Muscle layer of colon (tissue), 2 donors: ENCODE measurements around the gene IL17D.
"Not testable (repeated sequence)": the region's sequence is repeated elsewhere in the genome, so short reads cannot be mapped to it uniquely, and the experiment has no call there.

Experiments used
- H3K27ac ChIP-seq: one replicate; pipeline ENCODE4 v1.7.0; 2013; ENCODE audit warnings: low read depth, mild to moderate bottlenecking, low read length, moderate library complexity
- H3K27me3 ChIP-seq, 2 donors: one replicate each; pipeline ENCODE4 v1.7.0; 2013; ENCODE audit warnings: low read length in 2 of 2, mild to moderate bottlenecking in 2 of 2; ENCODE audit not compliant: insufficient read depth in 2 of 2, control insufficient read depth in 1 of 2
- H3K36me3 ChIP-seq: one replicate; pipeline ENCODE4 v1.7.0; 2013; ENCODE audit warnings: mild to moderate bottlenecking, low read length; ENCODE audit not compliant: insufficient read depth
- H3K4me1 ChIP-seq: one replicate; pipeline ENCODE4 v1.7.0; 2013; ENCODE audit warnings: mild to moderate bottlenecking, low read length; ENCODE audit not compliant: insufficient read depth
- H3K4me3 ChIP-seq, 2 donors: one replicate each; pipeline ENCODE4 v1.7.0; 2013; ENCODE audit warnings: low read length in 2 of 2, low read depth in 1 of 2, mild to moderate bottlenecking in 1 of 2, moderate library complexity in 1 of 2
- H3K9ac ChIP-seq: one replicate; pipeline ENCODE4 v1.7.0; 2013; ENCODE audit warnings: low read length
- H3K9me3 ChIP-seq: one replicate; pipeline ENCODE4 v1.7.0; 2013; ENCODE audit warnings: mild to moderate bottlenecking, low read length
- donor health status: abdominal sarcoma.
- donor health status: Adenocarcinoma of cecum.

IL17D gene

DNA sequence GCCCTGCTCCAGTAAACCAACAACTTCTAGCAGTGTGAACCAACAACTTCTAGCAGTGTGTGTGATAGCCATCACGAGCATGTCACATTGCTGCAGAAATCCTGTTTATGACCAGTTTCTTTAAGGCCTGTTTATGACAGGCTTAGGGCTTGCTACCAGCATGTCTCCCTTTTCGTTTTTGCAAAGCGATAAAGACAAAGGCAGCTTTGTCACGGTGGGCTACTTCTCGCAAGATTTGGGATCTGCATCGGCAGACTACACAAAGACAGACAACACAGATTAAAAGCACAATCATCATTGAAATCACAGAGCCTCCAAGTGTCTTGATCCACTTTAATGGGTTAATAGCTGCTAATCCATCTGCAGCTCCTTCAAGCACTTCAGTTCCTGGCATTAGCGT, 24.9 kb upstream of the IL17D start:
- H3K4me1 ChIP-seq, H3K9me3 ChIP-seq, H3K4me3 ChIP-seq, H3K9ac ChIP-seq, H3K36me3 ChIP-seq, H3K27me3 ChIP-seq, H3K27ac ChIP-seq: not testable (repeated sequence)

DNA sequence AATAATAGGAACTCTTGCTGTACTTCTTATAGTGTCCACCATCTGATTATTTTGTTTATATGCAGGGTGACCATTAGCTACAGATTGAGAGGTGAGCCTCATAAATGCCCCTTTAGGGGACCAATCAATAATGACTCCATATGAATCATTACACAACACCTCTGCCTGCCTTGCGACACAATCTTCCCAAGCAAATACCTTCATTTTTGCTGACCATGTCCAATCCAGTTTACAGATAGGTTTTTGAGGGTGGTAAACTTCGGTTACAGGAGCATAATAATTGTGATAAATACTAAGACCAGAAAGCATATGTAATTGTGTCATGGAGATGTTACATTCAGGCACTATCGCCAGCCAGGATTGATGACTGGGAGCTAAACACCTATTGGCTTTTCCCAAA, 23.6 kb upstream of the IL17D start:
- no peak overlapping the region for H3K27ac ChIP-seq
- no peaks in the 10 kb centered on the region for H3K4me1 ChIP-seq
- H3K36me3 ChIP-seq, result no peaks in the 10 kb centered on the region
- H3K9me3 ChIP-seq, result no peaks in the 10 kb centered on the region
- H3K27me3 ChIP-seq, result no peaks in the 10 kb centered on the region
- no peak overlapping the region for H3K4me3 ChIP-seq
- no peak overlapping the region for H3K9ac ChIP-seq

DNA sequence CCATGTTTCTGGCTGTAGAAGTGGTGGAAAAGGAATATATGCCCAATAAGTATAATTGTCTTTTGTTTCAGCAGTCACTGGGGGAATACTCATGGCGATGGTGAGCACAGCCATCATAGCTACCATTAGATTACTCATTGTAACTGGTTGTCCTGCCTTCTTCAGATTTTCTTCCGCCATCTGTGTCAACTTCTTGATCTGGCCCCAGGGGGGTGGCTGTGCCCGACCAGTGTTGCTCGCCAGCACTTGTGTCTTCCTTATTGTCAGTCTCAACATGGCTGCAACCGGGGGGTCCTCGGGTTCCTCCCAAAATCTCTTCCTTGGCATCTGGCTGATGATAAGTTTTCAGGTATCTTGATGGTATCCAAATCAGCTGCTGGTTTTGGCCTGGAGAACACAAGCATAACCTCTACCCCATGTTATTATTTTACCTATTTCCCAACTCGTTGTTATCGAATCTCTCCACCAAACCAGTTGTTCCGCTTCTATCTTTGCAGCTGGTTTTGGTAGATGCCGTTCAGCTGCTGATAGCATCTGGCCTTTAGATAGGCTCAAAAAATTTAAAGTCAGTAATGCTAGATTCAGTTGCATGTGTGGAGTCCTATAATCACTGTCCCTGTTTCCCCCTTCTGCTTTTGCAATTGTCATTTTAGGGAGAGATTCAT, 23.0 kb upstream of the IL17D start:
- H3K27me3 ChIP-seq, result no peaks in the 10 kb centered on the region
- H3K4me3 ChIP-seq, result no peak overlapping the region
- H3K4me1 ChIP-seq, result no peaks in the 10 kb centered on the region
- no peaks in the 10 kb centered on the region for H3K9me3 ChIP-seq
- no peak overlapping the region for H3K27ac ChIP-seq
- no peak overlapping the region for H3K9ac ChIP-seq
- H3K36me3 ChIP-seq, result no peaks in the 10 kb centered on the region

DNA sequence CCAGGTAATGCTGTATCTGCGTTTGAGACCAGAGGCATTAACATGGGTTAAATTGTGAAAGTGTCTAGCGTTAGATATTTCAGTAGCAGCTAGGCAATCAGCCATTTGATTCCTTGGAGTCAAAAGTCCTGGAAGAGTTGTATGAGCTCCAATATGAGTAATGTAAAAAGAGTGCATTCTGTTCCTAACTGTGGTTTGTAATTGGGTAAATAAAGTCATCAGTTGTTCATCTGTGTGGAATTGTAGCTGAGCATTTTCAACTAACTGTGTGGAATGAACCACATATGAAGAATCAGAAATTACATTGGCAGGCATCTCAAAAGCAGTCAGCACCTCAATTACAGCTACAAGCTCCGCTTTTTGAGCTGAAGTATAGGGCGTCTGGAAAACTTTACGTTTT, 22.0 kb upstream of the IL17D start:
- not testable (repeated sequence) for H3K4me1 ChIP-seq, H3K4me3 ChIP-seq, H3K27ac ChIP-seq, H3K36me3 ChIP-seq, H3K9ac ChIP-seq, H3K9me3 ChIP-seq, H3K27me3 ChIP-seq

GRCh38 chr13:20682061-20682460, 21.4 kb upstream of the IL17D start:
- H3K9ac ChIP-seq, result no peak overlapping the region
- no peaks in the 10 kb centered on the region for H3K9me3 ChIP-seq
- H3K36me3 ChIP-seq, result no peaks in the 10 kb centered on the region
- H3K27ac ChIP-seq, result no peak overlapping the region
- no peaks in the 10 kb centered on the region for H3K4me1 ChIP-seq
- no peaks in the 10 kb centered on the region for H3K27me3 ChIP-seq
- no peak overlapping the region for H3K4me3 ChIP-seq

DNA sequence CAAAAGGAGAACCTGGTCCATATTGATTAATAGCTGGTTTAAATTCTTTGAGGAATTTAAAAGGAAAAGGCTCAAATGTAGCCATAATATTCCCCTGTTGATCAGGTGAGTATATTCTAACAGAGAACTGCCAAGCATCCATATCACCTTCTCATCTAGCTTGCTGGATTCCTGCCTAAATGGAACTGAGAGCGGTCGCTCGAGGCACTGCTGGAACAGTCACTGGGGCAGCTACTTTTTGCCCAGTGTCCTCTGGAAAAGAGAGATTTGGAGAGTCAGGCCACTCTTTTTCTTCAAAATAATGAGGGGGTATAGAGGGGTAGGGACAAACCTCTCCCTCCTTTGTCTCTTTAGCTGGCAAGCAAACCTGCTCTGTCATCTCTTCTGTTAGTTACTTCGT, 19.5 kb upstream of the IL17D start:
- H3K27ac ChIP-seq, result no peak overlapping the region
- H3K9me3 ChIP-seq, result no peaks in the 10 kb centered on the region
- H3K36me3 ChIP-seq, result no peaks in the 10 kb centered on the region
- H3K4me3 ChIP-seq, result no peak overlapping the region
- H3K27me3 ChIP-seq, result no peaks in the 10 kb centered on the region
- H3K9ac ChIP-seq, result no peak overlapping the region
- H3K4me1 ChIP-seq, result no peaks in the 10 kb centered on the region

DNA sequence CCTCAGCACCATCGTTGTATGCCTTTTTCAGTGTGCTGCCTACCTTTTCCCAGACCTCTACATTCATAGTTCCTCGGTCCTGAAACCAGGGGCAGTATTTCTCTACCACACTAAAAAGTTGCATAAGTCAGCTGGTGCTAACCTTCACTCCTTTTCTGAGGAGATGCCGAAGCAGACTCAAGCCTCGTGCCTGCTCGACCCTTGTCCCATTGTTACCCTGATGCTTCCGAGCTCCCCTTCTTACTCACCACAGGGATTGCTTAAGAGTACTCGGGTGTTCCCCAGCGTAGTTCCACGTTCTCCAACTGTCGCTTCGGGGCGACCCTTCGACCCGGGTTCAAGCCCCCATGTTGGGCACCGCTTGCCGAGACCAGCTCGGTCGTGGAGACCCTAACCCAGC, 19.0 kb upstream of the IL17D start:
- Histone ChIP-seq H3K4me3 (no peak overlapping the region), H3K9ac (no peak overlapping the region), H3K36me3 (no peaks in the 10 kb centered on the region), H3K9me3 (no peaks in the 10 kb centered on the region), H3K27me3 (no peaks in the 10 kb centered on the region), H3K27ac (no peak overlapping the region), H3K4me1 (no peaks in the 10 kb centered on the region)

DNA sequence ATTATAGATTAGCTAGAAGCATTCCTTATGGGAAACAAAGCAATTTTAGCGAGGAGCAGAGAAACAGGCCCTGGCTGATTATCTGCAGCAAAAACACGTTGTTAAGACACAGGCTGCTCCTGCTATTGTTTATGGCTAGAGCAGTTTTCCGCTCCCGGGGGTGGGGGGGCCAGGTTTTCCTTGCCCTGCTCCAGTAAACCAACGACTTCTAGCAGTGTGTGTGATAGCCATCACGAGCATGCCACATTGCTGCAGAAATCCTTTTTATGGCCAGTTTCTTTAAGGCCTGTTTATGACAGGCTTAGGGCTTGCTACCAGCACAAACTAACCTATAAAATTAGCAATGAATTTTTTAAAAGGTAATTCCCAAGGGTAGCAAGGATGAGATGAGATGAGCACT, 18.4 kb upstream of the IL17D start:
- Histone ChIP-seq H3K27me3 (no peaks in the 10 kb centered on the region), H3K4me3 (no peak overlapping the region), H3K9ac (no peak overlapping the region), H3K4me1 (no peaks in the 10 kb centered on the region), H3K27ac (no peak overlapping the region), H3K9me3 (no peaks in the 10 kb centered on the region), H3K36me3 (no peaks in the 10 kb centered on the region)

GRCh38 chr13:20686167-20686566, 17.3 kb upstream of the IL17D start:
- Histone ChIP-seq H3K4me3 (no peak overlapping the region), H3K36me3 (no peaks in the 10 kb centered on the region), H3K27me3 (no peaks in the 10 kb centered on the region), H3K9ac (no peak overlapping the region), H3K27ac (no peak overlapping the region), H3K9me3 (no peaks in the 10 kb centered on the region), H3K4me1 (no peaks in the 10 kb centered on the region)

GRCh38 chr13:20686863-20687579, 16.5 kb upstream of the IL17D start:
- H3K27me3 ChIP-seq, result no peaks in the 10 kb centered on the region
- H3K9me3 ChIP-seq, result no peaks in the 10 kb centered on the region
- no peak overlapping the region for H3K4me3 ChIP-seq
- no peak overlapping the region for H3K9ac ChIP-seq
- peaks cover 6% of the 10 kb centered on the region for H3K36me3 ChIP-seq
- no peak overlapping the region for H3K27ac ChIP-seq
- no peaks in the 10 kb centered on the region for H3K4me1 ChIP-seq

- H3K9me3 ChIP-seq, result no peaks in the 10 kb centered on the region
- no peak overlapping the region for H3K9ac ChIP-seq
- H3K4me1 ChIP-seq, result no peaks in the 10 kb centered on the region
- no peaks in the 10 kb centered on the region for H3K27me3 ChIP-seq
- H3K27ac ChIP-seq, result no peak overlapping the region
- peaks cover 10% of the 10 kb centered on the region for H3K36me3 ChIP-seq
- no peak overlapping the region for H3K4me3 ChIP-seq
Measured at GRCh38 chr13:20689291-20689690, 14.2 kb upstream of the IL17D start.

DNA sequence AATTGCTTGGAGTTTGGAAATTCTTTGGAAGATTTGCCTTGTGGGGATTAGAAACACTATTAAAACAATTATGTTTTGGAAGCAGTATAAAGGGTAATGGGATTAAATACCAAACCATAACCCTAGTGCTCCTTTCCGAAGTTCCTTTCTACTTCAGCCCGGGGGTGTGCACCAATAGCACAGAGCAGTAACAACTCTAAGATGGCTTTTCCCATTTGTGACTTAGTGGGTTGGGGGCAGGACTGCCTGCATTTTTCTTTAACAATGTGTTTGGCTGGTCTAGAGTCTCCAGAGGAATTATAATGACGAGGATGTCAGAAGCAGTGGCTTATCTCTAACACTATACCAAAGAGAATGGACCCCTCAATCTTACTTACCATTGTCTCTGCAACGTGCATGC, 11.9 kb upstream of the IL17D start:
- H3K9ac ChIP-seq, result no peak overlapping the region
- H3K4me1 ChIP-seq, result no peaks in the 10 kb centered on the region
- H3K27ac ChIP-seq, result no peak overlapping the region
- H3K27me3 ChIP-seq, result no peaks in the 10 kb centered on the region
- no peak overlapping the region for H3K4me3 ChIP-seq
- H3K36me3 ChIP-seq, result peaks cover 10% of the 10 kb centered on the region
- H3K9me3 ChIP-seq, result no peaks in the 10 kb centered on the region
